DMS 273 (cell line): ENCODE results near the gene CEACAM5.
A peak's percentile ranks its signal among the peaks of the same experiment; 100 is the strongest.
"Not testable (repeated sequence)": the region's sequence is repeated elsewhere in the genome, so short reads cannot be mapped to it uniquely, and the experiment has no call there.

Experiments used
- DNase-seq: peaks from one replicate; lab custom pipeline; 2025; ENCODE audit not compliant: unreplicated experiment; lab: John Stamatoyannopoulos, UW

The CEACAM5 gene

DNA sequence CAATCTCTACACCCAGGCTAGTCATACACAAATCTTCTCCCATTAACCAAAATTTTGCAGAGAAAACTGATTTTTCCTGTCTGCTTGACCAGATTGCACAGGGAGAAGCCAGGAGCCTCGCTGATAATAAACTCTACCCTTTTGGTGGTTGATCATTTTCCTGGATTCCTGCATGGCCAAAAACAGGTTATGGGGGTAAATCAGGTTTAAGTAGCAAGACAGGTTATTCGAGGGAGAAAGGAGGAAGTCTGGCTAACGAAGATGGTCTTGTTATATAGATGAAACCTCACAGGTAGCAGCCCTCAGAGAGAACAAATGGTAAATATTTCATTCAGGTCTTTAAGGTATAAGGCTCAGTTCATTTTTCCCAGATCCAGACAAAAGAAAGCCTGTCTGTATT lies 30.9 kb downstream of the CEACAM5 start:
- DNase-seq = no peak

DNA sequence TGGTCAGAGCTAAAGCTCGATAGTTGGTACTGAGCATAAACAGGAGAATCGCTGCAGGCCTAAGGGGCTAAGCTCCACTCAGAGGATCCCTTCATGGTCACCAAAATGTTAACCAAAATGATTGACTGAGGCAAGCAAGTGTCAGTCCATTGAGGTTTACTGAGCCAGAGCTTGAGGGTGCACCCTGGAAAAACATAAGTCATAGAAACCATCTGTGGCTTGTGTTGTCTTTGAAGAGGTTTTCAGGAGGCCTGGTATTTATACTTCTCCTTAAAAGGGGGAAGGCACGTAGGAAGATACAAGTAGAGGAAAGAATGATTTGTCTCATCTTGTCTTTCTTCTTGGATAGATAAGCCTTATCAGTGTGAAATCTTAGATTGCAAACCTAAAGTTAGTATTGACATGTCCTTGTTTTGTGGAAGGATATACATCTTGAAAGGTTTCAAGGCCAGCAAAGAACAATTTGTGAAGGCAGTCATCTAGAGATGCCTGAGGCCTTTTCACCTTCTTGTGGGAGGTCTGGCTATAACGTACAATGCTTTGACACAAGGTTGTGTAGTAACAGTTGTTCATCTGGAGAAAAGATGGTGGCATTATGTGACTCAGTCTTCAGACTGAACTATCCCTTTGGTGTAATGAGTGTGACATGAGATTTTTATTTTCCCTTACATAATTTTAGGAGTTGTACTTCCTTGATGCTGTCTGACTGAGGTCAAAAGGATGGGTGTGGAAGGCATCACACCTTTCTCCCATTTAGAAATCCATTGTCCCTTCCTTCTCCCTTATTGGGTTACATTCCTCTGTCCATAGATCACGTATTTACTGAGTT lies 32.2 kb downstream of the CEACAM5 start:
- DNase-seq = no peak

DNA sequence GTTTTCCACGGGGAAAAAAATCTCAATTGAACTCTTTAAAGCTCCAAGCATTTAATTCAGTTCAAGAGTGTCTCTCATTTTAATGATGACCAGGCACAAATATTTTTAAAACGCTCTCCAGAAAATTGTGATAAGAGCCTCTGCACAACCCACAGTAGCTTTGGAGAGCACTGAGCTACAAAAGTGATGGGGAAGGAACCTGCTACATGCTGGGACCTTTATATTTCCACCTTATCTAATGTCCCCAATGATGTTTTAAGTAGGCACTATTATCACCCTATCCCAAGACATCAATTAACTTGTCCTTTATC lies 32.8 kb downstream of the CEACAM5 start:
- no peak for DNase-seq

DNA sequence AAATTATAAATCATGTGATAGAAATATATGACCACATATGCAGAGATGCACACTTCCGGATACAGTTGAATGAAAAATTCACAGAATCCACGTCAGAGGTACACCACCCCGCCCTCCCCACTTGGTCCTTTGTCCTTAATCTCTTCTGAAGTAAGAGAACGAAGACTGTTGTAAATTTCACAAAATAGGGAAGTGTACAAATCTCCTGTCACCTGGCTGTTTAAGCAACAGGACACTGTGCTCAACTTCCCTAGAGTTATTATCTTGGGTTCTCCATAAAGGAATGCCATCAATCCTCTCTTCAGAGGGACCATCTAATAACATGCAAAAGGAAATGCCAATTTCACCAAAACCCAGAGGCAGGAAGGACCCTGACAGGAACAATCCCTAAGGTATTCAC lies 36.4 kb downstream of the CEACAM5 start:
- DNase-seq = no peak

DNA sequence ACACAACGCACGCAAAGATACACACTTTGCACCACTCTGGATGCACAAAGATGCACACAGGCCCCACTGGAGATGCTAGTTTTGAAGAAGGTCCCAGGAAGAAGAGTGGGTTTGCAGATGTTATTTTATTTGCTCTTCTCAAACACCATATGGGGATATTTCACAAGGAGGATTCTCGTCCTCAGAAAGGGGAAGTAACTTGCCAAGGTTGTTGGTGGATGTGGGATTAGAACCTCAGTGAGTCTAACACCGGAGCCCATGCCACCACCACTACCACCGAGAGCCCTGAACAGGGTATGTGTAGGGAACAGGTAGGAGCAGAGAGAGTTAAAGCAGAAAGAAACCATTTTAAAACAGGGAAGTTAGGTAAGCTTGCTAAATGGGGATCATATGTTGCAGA lies 37.3 kb downstream of the CEACAM5 start:
- DNase-seq = no peak

DNA sequence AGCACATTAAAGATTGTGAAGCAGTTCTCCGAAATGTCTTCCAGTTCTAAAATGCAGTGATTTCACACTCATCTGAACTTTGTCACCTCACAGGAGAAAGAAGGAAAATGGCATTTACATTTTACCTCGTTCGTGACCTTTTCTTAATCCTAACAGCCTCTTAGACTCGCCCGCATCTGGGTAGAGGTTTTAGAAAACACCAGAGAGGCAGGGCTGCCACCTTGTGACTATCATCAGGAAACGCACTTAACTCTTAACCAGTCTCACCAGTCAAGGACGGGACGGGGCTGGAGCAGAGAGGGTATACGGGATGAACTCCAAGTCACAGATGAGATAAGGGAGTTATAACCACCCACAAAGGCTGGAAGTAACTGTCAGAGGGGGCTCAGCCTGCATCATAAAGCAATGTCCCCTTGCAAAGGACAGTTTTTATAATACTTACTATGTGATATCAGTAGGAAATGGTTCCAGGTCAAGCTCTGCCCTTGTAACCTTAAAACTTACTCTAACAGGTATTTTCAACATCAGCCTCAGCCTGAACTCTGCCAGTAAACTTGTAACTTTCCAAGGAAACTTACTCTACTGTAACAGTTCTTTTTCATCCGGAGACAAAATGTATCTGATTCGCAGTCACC lies 38.3 kb downstream of the CEACAM5 start:
- peak; percentile 77 for DNase-seq

DNA sequence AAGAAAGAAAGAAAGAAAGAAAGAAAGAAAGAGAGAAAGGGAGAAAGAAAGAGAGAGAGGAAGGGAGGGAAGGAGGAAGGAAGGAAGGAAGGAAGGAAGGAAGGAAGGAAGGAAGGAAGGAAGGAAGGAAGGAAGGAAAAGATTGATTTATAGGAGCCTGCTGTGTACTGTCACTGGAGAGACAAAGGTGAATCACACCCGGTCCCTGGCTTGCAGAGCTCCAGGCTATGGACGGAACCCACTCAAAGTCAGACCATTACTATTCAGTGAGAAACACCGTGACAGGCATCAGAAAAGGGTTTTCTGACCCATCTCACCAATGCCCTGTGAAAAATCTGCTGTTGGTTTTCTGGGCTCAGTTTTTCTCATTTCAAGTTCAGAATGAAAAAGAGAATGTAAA lies 39.6 kb downstream of the CEACAM5 start:
- DNase-seq = no peak

DNA sequence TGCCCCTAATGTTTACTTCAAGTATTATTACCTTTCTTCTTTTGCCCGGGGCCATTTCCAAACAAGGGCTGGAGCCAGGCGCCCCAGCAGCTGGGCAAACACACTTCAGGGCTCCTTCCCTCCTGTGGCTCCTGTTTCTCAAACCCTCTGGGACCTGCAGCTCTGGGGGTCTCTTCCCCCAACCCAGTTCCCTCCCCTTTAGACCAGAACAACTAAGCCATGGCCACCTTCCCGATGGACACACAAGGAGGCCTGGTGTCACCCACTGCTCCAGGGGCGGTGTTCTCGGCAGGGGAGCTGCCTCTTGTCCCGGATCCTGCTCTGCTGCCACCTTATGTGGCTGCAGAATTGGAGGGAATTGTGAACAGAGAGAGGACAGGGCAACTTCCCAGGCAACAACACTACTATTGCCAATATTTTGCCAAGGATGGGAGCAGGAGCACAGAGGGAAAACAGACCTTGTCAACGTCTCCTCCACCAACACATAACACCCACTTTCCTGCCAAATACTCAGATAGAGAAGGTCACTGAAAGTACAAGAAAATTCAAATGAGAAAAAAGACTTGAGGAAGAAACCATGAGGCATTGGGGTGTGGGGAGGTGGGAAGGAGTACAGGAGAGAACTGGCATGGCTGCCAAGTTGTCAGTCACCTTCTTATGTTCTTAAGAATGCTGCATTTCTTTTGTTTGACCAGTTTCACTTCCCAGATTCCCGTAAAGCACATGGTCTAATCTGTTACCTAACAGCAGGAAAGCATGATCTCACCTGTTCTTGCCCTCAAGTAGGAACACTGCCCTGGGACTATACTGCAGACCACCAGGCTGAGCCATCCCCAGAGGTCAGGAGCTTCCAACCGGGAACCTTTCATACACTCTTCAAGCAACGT lies 42.1 kb downstream of the CEACAM5 start:
- DNase-seq = not testable (repeated sequence)

DNA sequence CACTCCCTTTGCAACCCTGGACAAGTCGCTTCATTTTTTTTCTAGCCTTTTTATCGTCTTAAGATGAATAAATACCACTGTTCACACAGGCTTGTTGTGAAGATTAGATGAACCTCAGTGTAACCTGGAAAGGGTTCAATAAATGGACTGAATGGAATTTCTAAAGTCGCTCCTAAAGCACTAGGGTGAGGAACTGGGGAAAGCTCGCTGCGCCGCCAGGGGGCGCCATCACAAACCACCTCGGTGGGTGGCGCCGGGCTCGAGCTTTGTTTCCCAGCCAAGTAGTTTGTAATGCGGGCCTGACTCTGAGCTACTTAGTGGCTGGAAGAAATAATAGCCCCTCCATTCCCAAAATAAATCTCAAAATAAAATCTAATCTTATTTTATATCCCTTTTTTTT lies 44.7 kb downstream of the CEACAM5 start:
- peak; percentile 75 for DNase-seq

DNA sequence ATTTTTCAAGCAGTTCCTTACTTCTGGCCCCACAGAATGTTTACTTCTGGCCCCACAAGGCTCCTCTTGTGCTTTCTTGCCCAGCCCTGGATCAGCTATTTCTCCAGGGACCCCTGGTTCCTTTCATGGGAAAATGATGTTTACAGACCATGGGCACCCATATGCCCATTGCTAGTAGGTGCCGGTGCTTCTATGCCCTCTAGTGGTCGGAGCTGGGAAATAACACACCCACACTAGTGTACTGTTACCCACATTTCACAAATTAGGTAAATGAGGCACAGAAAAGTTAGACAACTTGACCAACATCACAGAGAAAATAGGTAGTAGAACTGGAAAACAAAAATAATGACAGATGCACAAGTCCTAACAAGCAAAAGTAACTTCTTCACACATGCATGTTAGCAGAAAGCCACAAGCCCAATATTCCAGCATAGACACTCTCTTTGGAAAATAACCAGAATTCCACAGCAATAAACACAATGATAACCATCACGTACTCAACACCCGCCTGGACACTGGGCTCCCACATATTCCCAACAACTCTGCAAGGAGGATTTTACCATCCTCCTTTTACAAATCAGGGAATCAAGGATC lies 45.6 kb downstream of the CEACAM5 start:
- peak; percentile 73 for DNase-seq

DNA sequence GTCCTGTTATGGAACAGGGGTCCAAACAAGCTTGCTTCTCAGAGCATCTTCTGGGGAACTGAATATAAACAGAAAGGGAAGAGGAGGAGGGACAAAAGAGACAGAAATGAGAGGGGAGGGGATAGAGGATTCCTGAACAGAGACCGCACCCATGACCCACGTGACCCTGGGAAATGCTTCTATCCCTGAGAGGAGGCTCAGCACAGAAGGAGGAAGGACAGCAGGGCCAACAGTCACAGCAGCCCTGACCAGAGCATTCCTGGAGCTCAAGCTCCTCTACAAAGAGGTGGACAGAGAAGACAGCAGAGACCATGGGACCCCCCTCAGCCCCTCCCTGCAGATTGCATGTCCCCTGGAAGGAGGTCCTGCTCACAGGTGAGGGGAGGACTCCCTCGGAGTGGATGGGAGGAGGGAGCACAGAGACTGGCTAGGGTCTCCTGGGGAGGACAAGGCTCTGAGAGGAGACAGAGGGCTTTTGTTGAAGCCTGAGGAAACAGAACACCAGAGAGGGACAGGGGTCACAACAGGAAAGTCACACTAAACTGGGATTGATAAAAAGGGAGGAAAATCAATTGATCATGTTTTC lies 47.0 kb downstream of the CEACAM5 start, which contains the start of gene CEACAM6:
CEACAM6 (plus strand) TSS at position 203 of the 586 bp plus-strand sequence; CDS start at position 312, 109 bp downstream.
- no peak for DNase-seq

DNA sequence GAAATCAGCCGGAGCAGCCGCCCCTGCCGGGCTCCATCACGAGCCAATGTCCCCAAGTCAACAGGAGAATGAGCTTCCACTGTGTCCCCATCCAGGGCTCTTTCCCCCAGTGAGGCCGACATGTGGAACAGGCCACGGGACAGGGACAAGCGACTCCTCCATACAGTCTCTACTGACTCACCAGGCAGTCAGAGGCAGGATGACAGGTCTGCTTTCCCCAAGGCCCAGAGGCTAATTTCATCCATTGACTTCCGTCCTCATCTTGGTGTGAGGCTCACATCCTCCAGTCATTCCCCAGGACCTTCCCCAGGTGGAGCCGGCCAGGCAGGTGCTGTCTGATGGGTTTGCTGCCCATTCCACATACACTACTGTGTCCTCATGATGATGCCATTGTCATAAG lies 50.4 kb downstream of the CEACAM5 start:
- DNase-seq = no peak

DNA sequence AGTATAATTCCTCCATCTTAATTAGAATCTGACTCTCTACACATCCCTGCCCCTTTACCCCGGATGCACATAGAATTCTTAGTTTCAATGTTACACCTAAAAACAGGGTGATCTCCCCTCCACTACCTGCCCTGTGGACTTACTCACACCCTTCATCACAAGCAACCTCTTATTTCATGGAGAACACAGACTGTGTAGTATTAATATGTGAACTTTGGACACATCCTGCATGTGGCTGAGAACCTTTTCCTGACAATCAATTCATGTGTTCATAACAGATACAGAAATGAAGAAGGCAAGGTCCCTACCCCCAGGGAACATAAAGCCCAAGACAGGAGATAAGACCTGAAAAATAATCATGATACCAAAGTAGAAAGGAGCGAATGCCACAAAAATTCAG lies 58.7 kb downstream of the CEACAM5 start:
- no peak for DNase-seq

DNA sequence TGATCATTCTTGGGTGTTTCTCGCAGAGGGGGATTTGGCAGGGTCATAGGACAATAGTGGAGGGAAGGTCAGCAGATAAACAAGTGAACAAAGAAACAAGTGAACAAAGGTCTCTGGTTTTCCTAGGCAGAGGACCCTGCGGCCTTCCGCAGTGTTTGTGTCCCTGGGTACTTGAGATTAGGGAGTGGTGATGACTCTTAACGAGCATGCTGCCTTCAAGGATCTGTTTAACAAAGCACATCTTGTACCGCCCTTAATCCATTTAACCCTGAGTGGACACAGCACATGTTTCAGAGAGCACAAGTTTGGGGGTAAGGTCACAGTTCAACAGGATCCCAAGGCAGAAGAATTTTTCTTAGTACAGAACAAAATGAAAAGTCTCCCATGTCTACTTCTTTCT lies 59.7 kb downstream of the CEACAM5 start:
- not testable (repeated sequence) for DNase-seq

DNA sequence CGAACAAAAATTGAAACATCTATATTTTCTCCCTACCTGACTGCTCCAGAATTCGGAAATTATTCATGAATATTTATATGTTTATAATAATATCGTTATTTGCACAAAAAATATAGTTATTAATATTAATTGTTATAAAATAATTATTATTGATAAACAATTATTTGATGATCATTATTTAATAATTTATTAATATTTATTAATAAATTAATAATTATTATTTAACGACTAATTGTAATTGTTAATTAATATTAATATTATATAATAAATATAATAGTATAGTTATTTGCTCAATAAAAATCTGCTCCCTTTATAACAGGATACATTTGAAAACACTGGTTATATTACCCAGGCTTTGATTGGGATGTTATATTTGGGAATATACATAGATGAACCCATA lies 61.2 kb downstream of the CEACAM5 start:
- no peak for DNase-seq

DNA sequence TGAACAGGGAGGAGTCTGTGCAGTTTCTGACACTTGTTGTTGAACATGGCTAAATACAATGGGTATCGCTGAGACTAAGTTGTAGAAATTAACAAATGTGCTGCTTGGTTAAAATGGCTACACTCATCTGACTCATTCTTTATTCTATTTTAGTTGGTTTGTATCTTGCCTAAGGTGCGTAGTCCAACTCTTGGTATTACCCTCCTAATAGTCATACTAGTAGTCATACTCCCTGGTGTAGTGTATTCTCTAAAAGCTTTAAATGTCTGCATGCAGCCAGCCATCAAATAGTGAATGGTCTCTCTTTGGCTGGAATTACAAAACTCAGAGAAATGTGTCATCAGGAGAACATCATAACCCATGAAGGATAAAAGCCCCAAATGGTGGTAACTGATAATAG lies 63.0 kb downstream of the CEACAM5 start:
- DNase-seq = no peak

DNA sequence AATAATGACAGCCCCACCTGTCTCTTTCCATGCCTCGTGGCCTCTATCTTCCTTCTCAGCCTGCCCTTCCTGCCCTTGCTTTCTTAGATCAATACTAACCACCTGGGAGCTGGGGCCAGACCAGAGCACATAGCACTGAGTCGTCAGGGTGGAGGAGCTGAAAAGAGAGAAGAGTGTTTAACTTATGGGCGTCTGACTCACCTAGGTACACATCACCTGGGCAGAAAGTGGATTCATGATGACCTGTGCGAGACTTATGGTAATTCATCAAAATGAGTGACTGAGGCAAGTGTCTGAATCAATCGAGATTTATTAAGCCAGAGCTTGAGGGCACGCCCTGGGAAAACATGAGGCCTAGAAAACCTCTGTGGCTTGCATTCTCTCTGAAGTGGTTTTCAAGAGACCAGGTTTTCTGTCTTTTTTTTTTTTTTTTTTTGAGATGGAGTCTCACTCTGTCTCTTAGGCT lies 66.1 kb downstream of the CEACAM5 start:
- DNase-seq = no peak

DNA sequence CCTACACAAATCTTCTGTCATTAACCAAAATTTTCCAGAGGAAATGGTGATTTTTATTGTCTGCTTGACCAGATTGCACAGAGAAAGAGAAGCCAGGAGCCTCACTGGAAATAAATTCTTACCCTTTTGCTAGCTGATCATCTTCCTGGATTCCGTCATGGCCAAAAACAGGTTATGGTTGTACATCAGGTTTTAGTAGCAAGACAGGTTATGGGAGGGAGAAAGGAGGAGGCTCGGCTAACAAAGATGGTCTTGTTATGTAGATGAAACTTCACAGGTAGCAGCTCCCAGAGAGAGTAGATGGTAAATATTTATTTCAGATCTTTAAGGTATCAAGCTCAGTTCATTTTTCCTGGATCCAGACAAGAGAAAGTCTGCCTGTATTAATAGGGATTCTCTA lies 68.3 kb downstream of the CEACAM5 start:
- no peak for DNase-seq
